Memory B cell (primary cell): Measurements from ENCODE around the gene ZNF155.
"Not testable (repeated sequence)": the region's sequence is repeated elsewhere in the genome, so short reads cannot be mapped to it uniquely, and the experiment has no call there.

ENCODE experiments used
- ATAC-seq: fragments of 150-1000 bp; cut with Tn5 transposase; 2 replicates; pipeline ENCODE4 v1.10.0; 2021; ENCODE audit warnings: low read depth, mild to moderate bottlenecking, moderate library complexity
- DNase-seq, 2 donors: peaks; one replicate each; pipeline ENCODE4 v3.0.0; 2022; ENCODE audit warnings: low spot score in 2 of 2
- H3K27ac Mint-ChIP-seq: one replicate; pipeline ENCODE4 v1.8.0; 2022; ENCODE audit warnings: mild to moderate bottlenecking, moderate library complexity, mixed read lengths
- H3K27me3 Mint-ChIP-seq: one replicate; pipeline ENCODE4 v1.8.0; 2022; ENCODE audit warnings: mixed read lengths
- H3K36me3 Mint-ChIP-seq: one replicate; pipeline ENCODE4 v1.8.0; 2022; ENCODE audit warnings: mild to moderate bottlenecking, mixed read lengths
- H3K4me1 Mint-ChIP-seq: one replicate; pipeline ENCODE4 v1.8.0; 2022; ENCODE audit warnings: mixed read lengths
- H3K4me3 Mint-ChIP-seq: one replicate; pipeline ENCODE4 v1.8.0; 2022; ENCODE audit warnings: mild to moderate bottlenecking, moderate library complexity, mixed read lengths
- H3K9me3 Mint-ChIP-seq: one replicate; pipeline ENCODE4 v1.8.0; 2022; ENCODE audit warnings: mixed read lengths

The ZNF155 gene

GRCh38 chr19:43983912-43984686 is at the start of gene ZNF155:
TSS of gene ZNF155 (plus strand) at chr19:43984188. CDS start at chr19:43988544, 4,356 bp downstream.
- H3K9me3 Mint-ChIP-seq, result peaks cover 2% of the 10 kb centered on the region
- H3K27ac Mint-ChIP-seq, result peak within 1 kb of the TSS; percentile 68
- DNase-seq, result peak; percentile 36 to 67
- peaks cover 13% of the 10 kb centered on the region for H3K36me3 Mint-ChIP-seq
- H3K27me3 Mint-ChIP-seq, result no peaks in the 10 kb centered on the region
- H3K4me3 Mint-ChIP-seq, result peak within 1 kb of the TSS; percentile 96
- H3K4me1 Mint-ChIP-seq, result peaks cover 5% of the 10 kb centered on the region
- ATAC-seq, result peak; percentile 85

GRCh38 chr19:43934985-43935708 is 48.8 kb upstream of the ZNF155 start, which contains the start of gene ZNF45:
TSS of gene ZNF45 (minus strand) at chr19:43935282. CDS start at chr19:43922185, 13,097 bp downstream.
- peak; percentile 77 to 78 for DNase-seq
- Mint-ChIP-seq H3K27ac (peak within 1 kb of the TSS; percentile 81), H3K9me3 (peaks cover under 1% of the 10 kb centered on the region), H3K4me3 (peak within 1 kb of the TSS; percentile 93), H3K27me3 (no peaks in the 10 kb centered on the region), H3K36me3 (peaks cover 20% of the 10 kb centered on the region), H3K4me1 (peaks cover 7% of the 10 kb centered on the region)
- peak; percentile 98 for ATAC-seq

- DNase-seq, result no peak
- Mint-ChIP-seq H3K9me3 (peaks cover 1% of the 10 kb centered on the region), H3K36me3 (peaks cover 13% of the 10 kb centered on the region), H3K27me3 (no peaks in the 10 kb centered on the region), H3K4me3 (peak overlapping the region; percentile 93), H3K27ac (no peak overlapping the region), H3K4me1 (peaks cover 7% of the 10 kb centered on the region)
- ATAC-seq, result no peak
Measured at GRCh38 chr19:43936188-43936587, 47.8 kb upstream of the ZNF155 start.

GRCh38 chr19:43939557-43940260 is 44.3 kb upstream of the ZNF155 start:
- Mint-ChIP-seq H3K36me3 (no peaks in the 10 kb centered on the region), H3K9me3 (peaks cover 9% of the 10 kb centered on the region), H3K27ac (no peak overlapping the region), H3K4me3 (no peak overlapping the region), H3K27me3 (peaks cover 2% of the 10 kb centered on the region), H3K4me1 (no peaks in the 10 kb centered on the region)
- DNase-seq, result no peak
- ATAC-seq, result no peak

GRCh38 chr19:43940719-43941118 is 43.3 kb upstream of the ZNF155 start:
- no peaks in the 10 kb centered on the region for H3K4me1 Mint-ChIP-seq
- ATAC-seq, result no peak
- no peak overlapping the region for H3K4me3 Mint-ChIP-seq
- no peak overlapping the region for H3K27ac Mint-ChIP-seq
- H3K9me3 Mint-ChIP-seq, result peaks cover 9% of the 10 kb centered on the region
- DNase-seq, result no peak
- no peaks in the 10 kb centered on the region for H3K36me3 Mint-ChIP-seq
- peaks cover 2% of the 10 kb centered on the region for H3K27me3 Mint-ChIP-seq

GRCh38 chr19:43941209-43941608 is 42.8 kb upstream of the ZNF155 start:
- Mint-ChIP-seq H3K36me3 (peaks cover 3% of the 10 kb centered on the region), H3K9me3 (peaks cover 11% of the 10 kb centered on the region), H3K27ac (no peak overlapping the region), H3K4me1 (no peaks in the 10 kb centered on the region), H3K4me3 (no peak overlapping the region), H3K27me3 (peaks cover 6% of the 10 kb centered on the region)
- ATAC-seq, result no peak
- DNase-seq, result no peak

GRCh38 chr19:43947412-43947811 is 36.6 kb upstream of the ZNF155 start:
- H3K4me1 Mint-ChIP-seq, H3K27ac Mint-ChIP-seq, ATAC-seq, DNase-seq, H3K4me3 Mint-ChIP-seq: not testable (repeated sequence)
- peaks cover 13% of the 10 kb centered on the region for H3K36me3 Mint-ChIP-seq
- H3K9me3 Mint-ChIP-seq, result peaks cover 27% of the 10 kb centered on the region
- H3K27me3 Mint-ChIP-seq, result peaks cover 11% of the 10 kb centered on the region

GRCh38 chr19:43949803-43950202 is 34.2 kb upstream of the ZNF155 start:
- not testable (repeated sequence) for H3K27ac Mint-ChIP-seq, ATAC-seq, H3K4me1 Mint-ChIP-seq, DNase-seq
- Mint-ChIP-seq H3K27me3 (peaks cover 11% of the 10 kb centered on the region), H3K9me3 (peaks cover 23% of the 10 kb centered on the region), H3K4me3 (peak overlapping the region; percentile 22), H3K36me3 (peaks cover 17% of the 10 kb centered on the region)

- H3K27me3 Mint-ChIP-seq, result peaks cover 8% of the 10 kb centered on the region
- H3K9me3 Mint-ChIP-seq, result peaks cover 25% of the 10 kb centered on the region
- H3K4me1 Mint-ChIP-seq, result peaks cover 4% of the 10 kb centered on the region
- ATAC-seq (peak; percentile 85), DNase-seq (peak; percentile 24 to 36)
- H3K4me3 Mint-ChIP-seq, result peak within 1 kb of the TSS; percentile 96
- H3K36me3 Mint-ChIP-seq, result peaks cover 24% of the 10 kb centered on the region
- peak within 1 kb of the TSS; percentile 86 for H3K27ac Mint-ChIP-seq
Measured at GRCh38 chr19:43950834-43951645, 32.9 kb upstream of the ZNF155 start, which contains the start of gene ZNF221. TSS of gene ZNF221 (plus strand) at chr19:43951228. CDS start at chr19:43962727, 11,499 bp downstream.

- Mint-ChIP-seq H3K27me3 (no peaks in the 10 kb centered on the region), H3K27ac (no peak overlapping the region), H3K9me3 (peaks cover 15% of the 10 kb centered on the region), H3K4me3 (no peak overlapping the region), H3K36me3 (peaks cover 25% of the 10 kb centered on the region), H3K4me1 (no peaks in the 10 kb centered on the region)
- ATAC-seq, result no peak
- no peak for DNase-seq
Measured at GRCh38 chr19:43956827-43957226, 27.2 kb upstream of the ZNF155 start.

GRCh38 chr19:43957891-43958290 is 26.1 kb upstream of the ZNF155 start:
- H3K4me3 Mint-ChIP-seq, result no peak overlapping the region
- peaks cover 17% of the 10 kb centered on the region for H3K9me3 Mint-ChIP-seq
- no peak for DNase-seq
- H3K27me3 Mint-ChIP-seq, result no peaks in the 10 kb centered on the region
- H3K27ac Mint-ChIP-seq, result no peak overlapping the region
- peaks cover 28% of the 10 kb centered on the region for H3K36me3 Mint-ChIP-seq
- no peaks in the 10 kb centered on the region for H3K4me1 Mint-ChIP-seq
- no peak for ATAC-seq

- DNase-seq (no peak), ATAC-seq (no peak)
- Mint-ChIP-seq H3K4me1 (no peaks in the 10 kb centered on the region), H3K27me3 (no peaks in the 10 kb centered on the region), H3K27ac (no peak overlapping the region), H3K4me3 (no peak overlapping the region), H3K9me3 (peaks cover 20% of the 10 kb centered on the region), H3K36me3 (peaks cover 33% of the 10 kb centered on the region)
Measured at GRCh38 chr19:43960411-43960810, 23.6 kb upstream of the ZNF155 start.

- ATAC-seq (no peak), DNase-seq (no peak)
- Mint-ChIP-seq H3K9me3 (peaks cover 30% of the 10 kb centered on the region), H3K36me3 (peaks cover 42% of the 10 kb centered on the region), H3K27ac (no peak overlapping the region), H3K27me3 (no peaks in the 10 kb centered on the region), H3K4me1 (no peaks in the 10 kb centered on the region), H3K4me3 (no peak overlapping the region)
Measured at GRCh38 chr19:43966079-43966694, 17.8 kb upstream of the ZNF155 start.
